NCI-H146 (cell line): ENCODE results near the gene PRSS27.
"Not testable (repeated sequence)": the region's sequence is repeated elsewhere in the genome, so short reads cannot be mapped to it uniquely, and the experiment has no call there.

ENCODE experiments used
- DNase-seq: peaks from one replicate; lab custom pipeline; 2025; lab: John Stamatoyannopoulos, UW

The PRSS27 gene

GRCh38 chr16:2692948-2693651, 26.9 kb downstream of the PRSS27 start:
- DNase-seq, result no peak

GRCh38 chr16:2692251-2692947, 27.6 kb downstream of the PRSS27 start:
- no peak for DNase-seq

- no peak for DNase-seq
Observed at GRCh38 chr16:2691491-2692248, 28.4 kb downstream of the PRSS27 start.

DNA sequence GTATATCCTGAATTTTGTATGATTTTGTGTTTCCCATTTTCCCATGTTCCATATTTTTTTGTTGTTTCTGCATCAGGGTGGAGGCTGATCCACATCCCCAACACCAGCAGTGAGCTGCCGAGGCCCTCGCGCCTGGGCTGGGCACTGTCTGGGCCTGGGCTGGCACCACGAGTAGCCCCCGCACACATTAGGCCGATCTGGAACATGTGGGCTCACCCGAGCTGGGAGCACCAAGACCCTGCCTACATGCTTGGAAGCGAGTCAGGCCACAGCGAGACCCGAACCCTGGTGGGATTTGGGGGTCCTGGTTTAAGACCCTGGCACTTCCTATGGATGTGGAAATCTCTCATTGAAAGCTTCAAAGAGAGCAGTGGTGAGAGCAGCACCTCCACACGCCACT, 29.2 kb downstream of the PRSS27 start:
- no peak for DNase-seq

GRCh38 chr16:2689968-2690801, 29.8 kb downstream of the PRSS27 start:
- DNase-seq, result no peak

- not testable (repeated sequence) for DNase-seq
Observed at GRCh38 chr16:2689422-2689821, 30.6 kb downstream of the PRSS27 start.

- no peak for DNase-seq
Observed at GRCh38 chr16:2687531-2688308, 32.3 kb downstream of the PRSS27 start.

DNA sequence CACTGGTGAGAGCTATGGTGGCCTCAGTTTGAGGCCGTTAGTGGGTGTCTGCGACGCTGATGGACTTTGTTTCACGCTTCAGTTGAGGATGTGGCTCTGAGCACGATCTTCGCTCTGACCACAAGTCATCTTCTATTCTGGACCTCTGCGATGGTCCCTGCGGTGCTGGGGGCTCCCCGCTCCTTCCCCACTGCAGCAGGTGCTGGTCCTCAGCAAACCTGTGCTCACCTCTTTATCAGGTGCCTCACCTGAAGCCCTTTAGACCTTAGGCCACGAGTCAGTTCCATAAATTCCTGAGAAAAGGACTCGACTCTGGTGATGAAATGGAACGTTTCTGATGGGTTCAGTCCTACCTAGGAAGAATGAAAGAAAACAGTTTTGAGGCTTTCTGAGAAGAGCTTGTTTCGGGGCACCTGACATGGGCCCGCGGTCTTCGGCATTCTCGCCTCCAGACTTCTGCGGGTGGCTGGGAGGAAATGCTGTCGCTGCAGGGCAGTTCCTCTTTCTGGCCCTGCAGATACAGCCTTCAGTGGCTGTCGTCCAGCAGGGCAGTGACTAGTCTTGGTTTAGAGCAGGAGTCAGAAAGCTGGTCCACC, 33.0 kb downstream of the PRSS27 start:
- DNase-seq, result no peak

- DNase-seq, result not testable (repeated sequence)
Observed at GRCh38 chr16:2686075-2686474, 33.9 kb downstream of the PRSS27 start.

DNA sequence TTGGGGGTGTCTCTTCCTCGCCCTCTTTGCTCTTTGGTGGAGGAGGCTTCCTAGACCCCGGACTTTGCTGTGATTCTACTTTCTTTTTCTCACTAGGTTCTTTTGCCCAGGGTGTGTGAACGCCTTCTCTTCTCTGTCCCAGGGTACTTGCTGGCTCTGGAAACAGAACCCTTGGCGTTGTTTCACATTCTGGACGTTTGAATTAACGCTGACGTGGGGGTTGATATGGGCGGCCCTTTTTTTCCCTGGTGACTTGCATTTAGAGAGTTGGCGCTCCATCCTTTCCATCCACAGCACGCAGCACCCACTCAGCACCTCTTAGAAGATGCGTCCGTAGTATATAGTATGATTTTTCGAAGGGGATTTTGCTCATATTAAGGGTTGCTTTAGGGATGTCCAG, 37.0 kb downstream of the PRSS27 start:
- not testable (repeated sequence) for DNase-seq

DNA sequence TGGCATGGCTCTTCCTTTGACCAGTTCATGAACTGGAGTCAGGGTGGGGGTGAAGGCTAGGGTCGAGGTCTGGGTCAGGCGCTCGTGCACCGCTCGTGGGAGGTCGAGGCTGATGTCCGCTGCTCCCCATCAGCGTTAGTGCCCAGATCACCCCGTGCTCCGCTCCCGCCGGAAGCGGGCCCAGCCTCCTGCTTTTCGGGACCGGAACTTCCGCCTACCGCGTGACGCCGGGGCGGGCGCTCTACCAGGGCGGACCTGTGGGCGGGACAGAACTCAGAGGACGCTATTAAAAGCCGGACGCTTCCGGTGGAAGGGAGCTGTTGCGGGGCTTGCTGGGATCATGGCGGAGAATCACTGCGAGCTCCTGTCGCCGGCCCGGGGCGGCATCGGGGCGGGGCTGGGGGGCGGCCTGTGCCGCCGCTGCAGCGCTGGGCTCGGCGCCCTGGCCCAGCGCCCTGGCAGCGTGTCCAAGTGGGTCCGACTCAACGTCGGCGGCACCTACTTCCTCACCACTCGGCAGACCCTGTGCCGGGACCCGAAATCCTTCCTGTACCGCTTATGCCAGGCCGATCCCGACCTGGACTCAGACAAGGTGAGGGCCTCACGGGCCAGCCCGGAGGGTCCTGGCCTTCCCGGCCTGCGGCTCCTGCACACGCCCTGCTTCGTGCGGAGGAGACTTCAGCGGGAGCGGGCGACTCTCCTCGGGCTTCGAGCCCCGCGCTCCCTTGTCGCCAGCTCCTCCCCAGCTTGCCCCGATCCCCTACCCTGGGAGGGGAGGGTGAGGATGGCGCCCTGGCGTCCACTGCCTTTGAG, 37.6 kb downstream of the PRSS27 start, which contains the start of gene KCTD5:
TSS of gene KCTD5 (plus strand) at position 315 of the 813 bp plus-strand sequence. CDS start at position 341, 26 bp downstream.
- peak; percentile 96 for DNase-seq

- not testable (repeated sequence) for DNase-seq
Observed at GRCh38 chr16:2680360-2680759, 39.7 kb downstream of the PRSS27 start.

GRCh38 chr16:2679902-2680301, 40.1 kb downstream of the PRSS27 start:
- not testable (repeated sequence) for DNase-seq

GRCh38 chr16:2678206-2678965, 41.6 kb downstream of the PRSS27 start:
- not testable (repeated sequence) for DNase-seq

DNA sequence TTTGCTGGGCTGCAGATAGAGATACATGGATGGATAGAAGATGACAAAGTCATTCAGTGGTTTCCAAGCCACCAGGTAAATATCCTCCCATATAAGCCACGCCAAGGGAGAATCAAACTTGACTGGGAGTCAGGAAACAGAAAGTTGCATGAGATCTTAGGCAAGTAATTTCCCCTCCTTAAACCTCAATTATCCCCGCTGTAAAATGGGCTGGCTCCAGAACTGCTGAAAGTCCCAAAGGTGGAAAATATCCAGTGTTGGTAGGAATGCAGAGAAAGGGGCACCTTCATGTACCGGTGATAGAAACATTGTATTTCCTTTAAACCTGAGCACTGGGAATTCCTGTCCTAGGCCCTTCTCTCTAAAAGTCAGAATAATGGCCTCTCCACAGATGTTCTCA, 43.1 kb downstream of the PRSS27 start:
- not testable (repeated sequence) for DNase-seq

GRCh38 chr16:2675714-2676113, 44.3 kb downstream of the PRSS27 start:
- no peak for DNase-seq

DNA sequence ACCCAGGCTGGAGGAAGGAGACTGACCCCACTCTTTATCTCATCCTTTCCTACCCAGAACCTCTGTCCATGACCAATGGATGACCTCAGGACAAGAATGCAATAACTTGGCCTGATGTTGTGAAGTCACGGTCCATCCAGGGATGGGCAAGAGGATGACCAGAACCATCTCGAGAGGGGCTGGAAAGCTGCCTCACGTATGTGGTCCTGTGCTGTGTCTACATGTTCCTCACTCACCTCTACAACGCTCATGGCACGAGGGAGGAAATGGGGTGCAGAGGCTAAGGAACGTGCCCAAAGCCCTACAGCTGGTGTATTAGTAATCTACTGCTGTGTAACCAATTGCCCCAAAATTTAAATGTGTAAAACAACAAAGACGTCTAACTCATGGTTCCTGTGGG, 45.0 kb downstream of the PRSS27 start:
- DNase-seq, result no peak

GRCh38 chr16:2673066-2673999, 46.7 kb downstream of the PRSS27 start:
- DNase-seq, result peak; percentile 96
